ENCODE data around the gene CR1L.

CR1L gene

DNA sequence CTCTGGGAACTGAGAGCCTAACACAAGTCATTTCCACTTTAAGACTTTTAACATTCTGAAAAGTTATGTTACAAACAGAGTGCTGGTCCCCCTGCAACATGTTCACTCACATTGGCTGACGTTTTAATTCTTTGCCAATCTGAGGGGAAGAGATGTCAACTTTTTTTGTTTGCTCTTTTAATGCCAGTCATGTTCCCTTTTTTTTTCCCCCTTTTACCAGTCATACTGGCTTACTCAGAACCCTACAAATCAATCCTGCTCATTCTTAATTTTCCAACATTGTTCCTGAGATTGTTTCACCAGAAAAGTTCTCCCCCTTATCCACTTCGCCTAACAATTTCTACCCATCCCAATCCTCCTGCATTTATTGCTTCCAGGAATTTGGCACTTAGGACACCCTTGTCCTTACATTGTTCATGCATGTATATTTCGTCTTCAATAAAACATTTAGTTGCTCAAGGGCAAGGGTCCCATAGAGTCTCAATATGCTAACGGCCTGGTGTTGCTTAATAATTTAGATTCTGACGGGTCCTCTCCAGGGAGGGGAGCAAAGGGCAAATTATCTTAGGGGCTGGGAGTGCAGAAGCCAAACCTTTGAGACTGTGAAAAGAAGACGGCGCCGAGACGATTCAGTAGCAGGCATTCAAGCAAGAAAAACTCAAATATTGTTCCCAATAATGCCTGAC is 624 bp upstream of the CR1L start:
- TF ChIP-seq, protein P1, sequence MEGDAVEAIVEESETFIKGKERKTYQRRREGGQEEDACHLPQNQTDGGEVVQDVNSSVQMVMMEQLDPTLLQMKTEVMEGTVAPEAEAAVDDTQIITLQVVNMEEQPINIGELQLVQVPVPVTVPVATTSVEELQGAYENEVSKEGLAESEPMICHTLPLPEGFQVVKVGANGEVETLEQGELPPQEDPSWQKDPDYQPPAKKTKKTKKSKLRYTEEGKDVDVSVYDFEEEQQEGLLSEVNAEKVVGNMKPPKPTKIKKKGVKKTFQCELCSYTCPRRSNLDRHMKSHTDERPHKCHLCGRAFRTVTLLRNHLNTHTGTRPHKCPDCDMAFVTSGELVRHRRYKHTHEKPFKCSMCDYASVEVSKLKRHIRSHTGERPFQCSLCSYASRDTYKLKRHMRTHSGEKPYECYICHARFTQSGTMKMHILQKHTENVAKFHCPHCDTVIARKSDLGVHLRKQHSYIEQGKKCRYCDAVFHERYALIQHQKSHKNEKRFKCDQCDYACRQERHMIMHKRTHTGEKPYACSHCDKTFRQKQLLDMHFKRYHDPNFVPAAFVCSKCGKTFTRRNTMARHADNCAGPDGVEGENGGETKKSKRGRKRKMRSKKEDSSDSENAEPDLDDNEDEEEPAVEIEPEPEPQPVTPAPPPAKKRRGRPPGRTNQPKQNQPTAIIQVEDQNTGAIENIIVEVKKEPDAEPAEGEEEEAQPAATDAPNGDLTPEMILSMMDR (conservative IDR thresholded peaks at IDR 0.05) = no peak
- no peak overlapping the region for H3K27ac ChIP-seq

DNA sequence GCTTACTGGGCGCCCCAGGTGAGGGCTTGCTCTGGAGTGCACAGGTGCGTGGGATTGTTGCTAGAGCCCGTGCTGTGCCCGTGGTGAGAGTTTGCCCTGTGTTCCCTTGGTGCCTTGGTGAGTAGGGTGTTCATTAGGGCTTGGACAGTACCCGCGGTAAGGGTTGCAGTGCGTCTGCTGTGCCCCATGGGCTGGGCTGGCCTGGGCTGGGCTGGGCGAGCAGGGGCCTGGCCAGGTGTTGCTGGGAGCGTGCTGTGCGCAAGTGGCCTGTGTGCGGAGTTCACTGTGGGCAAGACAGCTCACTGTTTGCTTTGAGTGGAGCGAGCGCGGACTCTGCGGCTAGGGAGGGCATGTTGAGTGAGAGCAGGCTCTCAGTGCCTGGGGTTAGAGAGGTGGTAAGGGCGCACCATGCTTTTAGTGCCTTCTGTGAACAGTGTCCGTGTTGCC is 725 bp downstream of the CR1L start:
- TF ChIP-seq, protein P1 (conservative IDR thresholded peaks at IDR 0.05) = no peak
- no peak overlapping the region for H3K27ac ChIP-seq

DNA sequence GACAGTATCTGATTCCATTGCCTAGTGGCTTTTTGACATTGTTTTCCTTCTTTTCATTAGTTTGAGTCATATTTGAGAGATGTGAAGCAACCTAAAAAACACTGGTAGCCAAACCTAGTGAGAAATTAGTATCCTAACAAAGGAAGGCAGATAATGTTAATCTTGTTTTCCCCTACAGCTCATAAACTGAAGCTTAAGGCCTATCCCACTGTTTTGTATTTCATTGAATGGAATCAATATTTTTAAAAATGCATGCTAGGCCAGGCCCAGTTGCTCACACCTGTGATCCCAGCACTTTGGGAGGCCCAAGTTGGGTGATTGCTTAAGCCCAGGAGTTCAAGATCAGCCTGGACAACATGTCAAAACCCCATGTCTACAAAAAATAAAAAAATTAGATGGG is 1.2 kb downstream of the CR1L start:
- TF ChIP-seq, protein P1 (conservative IDR thresholded peaks at IDR 0.05) = no peak
- H3K27ac ChIP-seq = no peak overlapping the region

- TF ChIP-seq, protein P1 (conservative IDR thresholded peaks at IDR 0.05) = no peak
- H3K27ac ChIP-seq = no peak overlapping the region
These were observed 2.1 kb downstream of the CR1L start for GRCh38 chr1:207646944-207647579.

DNA sequence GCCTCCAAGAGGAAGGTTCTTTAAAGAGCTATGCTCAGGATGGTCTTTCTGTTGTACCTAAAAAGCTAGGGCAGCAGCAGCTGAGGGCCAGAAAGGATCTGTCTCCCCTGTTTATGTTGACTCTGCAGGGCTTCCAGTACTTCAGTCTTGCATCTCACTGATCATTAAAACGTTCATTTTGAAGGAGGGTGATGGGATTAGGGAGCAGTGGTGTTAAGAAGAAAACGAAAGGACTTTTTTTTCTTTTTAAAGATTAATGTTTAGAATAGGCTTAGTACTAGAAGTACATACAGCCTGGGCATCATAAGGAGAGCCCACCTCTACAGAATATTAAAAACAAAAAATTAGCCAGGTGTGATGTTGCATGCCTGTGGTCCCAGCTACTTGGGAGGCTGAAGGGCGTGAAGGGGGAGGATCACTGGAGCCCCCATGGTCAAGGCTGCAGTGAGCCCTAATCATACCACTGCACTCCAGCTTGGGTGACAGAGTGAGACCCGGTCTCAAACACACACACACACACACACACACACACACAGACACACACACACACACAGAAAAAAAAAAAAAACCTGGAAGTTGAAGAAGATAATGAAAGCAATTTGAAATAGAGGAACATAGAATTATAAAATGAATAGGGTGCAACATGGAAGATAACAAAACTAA is 2.9 kb downstream of the CR1L start:
- TF ChIP-seq, protein P1 (conservative IDR thresholded peaks at IDR 0.05) = no peak

GRCh38 chr1:207648334-207649209 is 3.6 kb downstream of the CR1L start:
- no peak overlapping the region for H3K27ac ChIP-seq
- TF ChIP-seq, protein P1 (conservative IDR thresholded peaks at IDR 0.05) = no peak

More for the DNA sequence above, 2.9 kb downstream of the CR1L start:
- no peak overlapping the region for H3K27ac ChIP-seq

All from VCaP (cell line).